GM19025 (cell line): ENCODE results near the gene CELSR1.

ENCODE experiments used
- ATAC-seq: cut with Tn5 transposase; IDR thresholded peaks from one replicate; pipeline ENCODE4 v1.9.1; 2021; ENCODE audit warnings: mild to moderate bottlenecking, low read depth, moderate library complexity; ENCODE audit not compliant: unreplicated experiment

Gene CELSR1

GRCh38 chr22:46450931-46451561 lies 86.4 kb downstream of the CELSR1 start:
- no peak for ATAC-seq

DNA sequence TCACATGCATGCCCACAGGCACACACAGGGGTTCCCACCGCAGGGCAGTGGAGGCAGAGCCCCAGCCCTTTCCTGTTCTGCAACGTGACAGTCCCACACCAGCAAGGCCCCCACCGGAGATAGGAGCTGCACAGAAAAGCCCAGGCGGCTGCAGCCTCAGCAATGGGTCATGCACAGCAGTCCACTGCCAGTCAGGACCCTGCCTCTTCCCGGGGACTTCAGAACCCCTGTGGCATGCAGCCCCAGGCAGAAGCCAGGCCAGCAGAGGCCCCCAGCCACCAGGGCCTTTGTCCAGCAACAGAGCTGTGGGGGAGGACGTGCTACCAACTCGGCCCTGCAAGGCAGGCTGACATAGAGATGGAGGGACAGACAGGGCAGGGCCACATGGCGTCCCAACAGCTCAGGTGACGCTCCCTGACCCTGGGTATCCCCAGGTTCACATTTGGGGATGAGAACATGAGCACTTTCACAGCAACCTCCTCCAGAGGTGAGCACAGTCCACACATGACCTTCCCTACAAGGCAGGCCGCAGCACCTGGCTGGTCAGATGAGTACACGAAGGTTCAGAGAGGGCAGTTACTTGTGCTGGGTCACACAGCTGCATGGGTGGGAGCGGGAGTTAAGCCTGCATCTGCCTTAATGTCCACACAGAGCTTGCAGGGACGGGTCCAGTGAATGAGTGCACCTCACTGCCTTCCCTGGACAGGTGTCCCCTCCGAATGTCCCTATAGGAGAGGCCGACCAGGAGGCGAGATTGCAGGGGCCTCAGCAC lies 87.3 kb downstream of the CELSR1 start:
- no peak for ATAC-seq

- ATAC-seq = no peak
Measured at GRCh38 chr22:46449116-46449691, 88.2 kb downstream of the CELSR1 start.

- ATAC-seq = no peak
Measured at GRCh38 chr22:46448333-46448732, 89.1 kb downstream of the CELSR1 start.

- no peak for ATAC-seq
Measured at GRCh38 chr22:46447906-46448305, 89.5 kb downstream of the CELSR1 start.

DNA sequence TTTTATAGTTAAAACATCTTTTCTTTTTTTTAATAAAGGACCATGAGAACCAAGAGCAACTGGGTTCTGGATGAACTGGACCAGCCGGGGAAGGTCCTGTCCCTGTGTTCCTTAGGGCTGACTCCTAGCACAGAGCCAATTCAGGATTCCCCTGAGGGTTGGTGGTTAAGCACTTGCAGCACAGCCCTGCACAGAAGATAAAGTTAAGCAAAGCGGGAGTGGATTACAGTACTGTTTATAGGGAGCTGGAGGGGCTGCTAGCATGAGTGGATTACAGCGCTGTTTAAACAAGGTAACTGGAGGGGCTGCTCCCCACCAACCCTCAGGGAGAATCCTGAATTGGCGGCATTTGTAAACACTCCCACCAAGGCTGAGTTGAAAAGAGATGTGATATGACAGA lies 90.6 kb downstream of the CELSR1 start:
- ATAC-seq = no peak

DNA sequence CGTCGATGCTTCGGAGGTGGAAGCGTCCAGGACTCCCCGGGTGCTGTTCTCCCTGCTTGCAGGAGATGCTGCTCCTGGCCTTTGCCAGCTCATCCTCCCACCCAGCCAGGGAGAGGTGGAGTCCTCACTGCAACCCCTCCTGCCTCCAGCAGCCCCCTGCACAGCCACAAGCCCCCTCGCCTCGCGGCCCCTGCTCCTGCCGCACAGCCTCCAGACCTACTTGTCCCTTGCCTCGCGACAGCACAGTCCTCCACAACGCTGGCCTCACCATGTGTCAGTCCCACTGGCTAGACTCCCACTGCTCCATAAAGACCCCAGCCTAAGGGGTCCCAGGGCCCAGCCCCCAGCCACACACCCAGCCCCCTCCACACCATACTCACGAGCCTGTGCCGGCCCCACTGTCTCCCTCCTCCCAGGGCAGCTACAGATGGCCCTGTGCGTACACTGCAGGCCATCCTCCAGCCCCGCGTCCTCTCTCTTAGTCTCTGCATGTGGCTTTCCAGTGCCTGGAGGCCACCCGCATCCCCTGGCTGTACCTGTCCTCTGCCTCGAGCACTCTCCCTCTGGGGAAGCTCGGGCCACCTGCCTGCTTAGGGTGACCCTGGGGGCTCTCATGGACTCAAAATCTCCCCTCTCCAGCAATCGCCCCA lies 91.5 kb downstream of the CELSR1 start:
- no peak for ATAC-seq

- no peak for ATAC-seq
Measured at GRCh38 chr22:46444390-46444854, 93.0 kb downstream of the CELSR1 start.

DNA sequence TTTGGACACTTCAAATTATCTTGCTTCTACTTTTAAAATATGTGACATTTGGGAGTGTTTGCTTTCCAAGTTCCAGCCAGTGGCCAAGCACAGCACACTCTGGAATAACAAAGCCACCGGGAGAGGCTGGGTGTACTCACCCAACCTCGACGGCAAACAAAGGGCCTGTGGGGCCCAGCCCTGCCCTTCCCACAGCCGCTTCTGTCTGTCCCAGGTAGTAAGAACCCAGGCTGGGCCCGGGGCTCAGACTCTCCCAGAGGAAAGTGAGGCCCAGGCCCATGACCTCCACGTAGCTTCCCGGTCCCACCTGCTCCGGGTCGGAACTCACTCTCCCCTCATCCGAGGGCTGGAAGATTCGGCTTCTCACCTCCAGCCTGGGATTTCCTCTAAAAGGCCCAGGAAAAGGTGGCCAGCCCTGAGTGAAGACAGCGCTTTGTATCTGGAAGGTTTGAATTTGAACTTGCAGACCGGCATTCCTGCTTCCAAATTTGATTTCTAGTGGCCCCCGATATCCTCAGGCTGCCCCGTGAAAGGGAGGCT lies 93.5 kb downstream of the CELSR1 start:
- ATAC-seq = no peak

DNA sequence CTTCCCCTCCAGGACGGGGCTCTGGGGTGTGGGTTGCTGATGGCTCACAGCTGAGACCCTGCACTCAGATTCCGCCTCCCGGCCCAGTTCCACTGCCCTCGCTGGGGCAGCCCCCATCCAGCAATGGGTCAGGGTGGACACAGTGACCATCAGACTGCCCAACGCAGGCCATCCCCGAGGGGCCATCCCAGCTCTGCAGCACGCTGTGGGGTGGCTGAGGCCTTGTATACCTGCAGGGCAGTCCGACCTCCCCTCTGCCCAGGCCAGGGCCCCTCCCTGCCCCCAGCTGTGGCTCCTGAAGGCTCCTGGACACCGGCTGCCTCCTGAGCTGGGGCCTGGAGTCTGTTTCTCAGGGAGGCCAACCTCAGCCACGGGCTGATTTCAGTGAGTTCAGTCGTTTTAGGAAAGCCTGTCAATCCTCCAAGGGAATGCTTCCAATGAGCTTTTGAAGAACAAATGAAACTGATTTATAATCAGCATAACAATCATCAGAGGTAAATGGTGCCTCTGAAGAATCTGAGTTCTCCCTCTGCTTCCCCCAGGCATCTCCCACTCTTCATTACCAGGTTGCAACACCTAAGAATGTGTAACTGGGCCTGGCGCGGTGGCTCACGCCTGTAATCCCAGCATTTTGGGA lies 95.1 kb downstream of the CELSR1 start:
- ATAC-seq = no peak

GRCh38 chr22:46439576-46440465 lies 97.6 kb downstream of the CELSR1 start:
- ATAC-seq = no peak

GRCh38 chr22:46439111-46439510 lies 98.3 kb downstream of the CELSR1 start:
- ATAC-seq = no peak

DNA sequence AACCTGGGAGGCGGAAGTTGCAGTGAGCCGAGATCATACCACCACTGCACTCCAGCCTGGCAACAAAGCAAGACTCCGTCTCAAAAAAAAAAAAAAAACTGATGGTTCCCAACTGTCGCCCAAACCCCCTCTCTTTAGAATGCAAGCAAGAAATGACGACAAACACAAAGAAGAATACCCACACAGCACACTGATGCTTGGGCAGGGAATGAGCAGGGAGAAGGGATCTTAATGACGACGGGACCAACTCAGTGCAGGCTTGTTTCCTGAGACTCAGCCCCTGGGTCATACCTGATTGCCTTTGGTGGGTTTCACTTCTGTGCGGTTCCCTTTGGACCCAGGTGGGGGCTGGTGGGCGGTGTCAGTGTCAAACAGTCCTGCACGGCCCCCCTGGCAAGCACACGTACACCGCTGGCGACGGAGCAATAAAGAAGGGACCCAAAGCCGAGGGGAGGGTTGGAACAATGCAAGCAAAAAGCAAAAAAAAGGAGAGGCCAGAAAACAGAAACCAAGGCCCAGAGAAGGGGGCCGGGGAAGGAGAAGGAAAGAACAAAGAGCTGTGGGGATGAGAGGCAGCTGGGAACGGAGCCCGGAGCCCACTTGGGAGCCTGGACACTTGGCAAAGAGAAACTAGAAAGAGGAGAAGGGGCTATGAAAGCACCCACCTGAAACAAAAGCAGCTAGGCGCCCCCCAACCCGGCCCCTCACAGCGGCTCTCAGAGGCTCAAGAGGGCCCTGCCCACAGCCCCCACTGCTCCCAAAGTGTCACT lies 99.6 kb downstream of the CELSR1 start:
- no peak for ATAC-seq

DNA sequence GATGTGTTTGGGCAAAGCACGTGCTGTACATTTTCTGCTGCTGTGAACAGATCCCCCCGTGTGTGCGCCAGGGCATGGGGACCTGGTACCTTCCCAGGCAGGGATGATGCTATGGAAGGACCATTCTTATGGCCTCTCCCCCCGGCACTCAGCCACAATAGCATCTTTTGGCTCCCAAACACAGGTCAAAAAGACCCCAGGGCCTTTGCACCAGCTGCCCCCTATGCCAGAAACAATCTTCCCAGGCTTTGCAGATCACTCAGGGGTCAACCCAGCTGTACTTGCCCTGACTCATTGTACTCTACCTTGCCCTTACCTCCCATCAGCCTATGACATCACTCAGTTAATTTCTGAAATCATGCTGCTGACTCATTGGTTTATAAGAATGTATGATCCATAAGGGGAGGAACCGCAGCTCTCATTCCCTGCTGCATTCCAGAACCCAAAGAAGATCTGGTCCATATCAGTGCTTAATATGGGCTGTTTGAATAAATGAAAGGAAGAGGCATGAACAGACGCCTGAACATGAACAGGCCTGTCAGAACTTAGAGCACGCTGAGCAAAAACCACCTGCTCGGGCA lies 100.7 kb downstream of the CELSR1 start:
- no peak for ATAC-seq

DNA sequence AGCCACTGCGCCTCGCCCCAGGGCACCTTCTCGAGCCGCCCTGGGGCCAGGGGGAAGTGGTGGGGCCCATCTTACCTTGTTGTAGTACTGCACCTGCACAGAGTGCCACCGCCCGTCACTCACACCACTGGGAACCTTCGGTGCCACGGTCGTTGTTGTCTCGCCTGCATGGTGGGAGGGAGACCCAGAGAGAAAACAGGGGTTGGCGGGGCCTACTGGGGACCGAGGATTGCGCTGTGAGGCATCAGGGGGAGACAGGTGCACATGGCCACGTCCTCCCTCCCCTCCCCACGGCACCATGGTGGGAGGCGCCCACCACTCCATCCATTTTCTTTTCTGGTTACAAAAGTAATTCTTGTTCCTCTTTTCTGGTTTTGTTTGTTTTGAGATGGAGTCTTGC lies 104.1 kb downstream of the CELSR1 start:
- ATAC-seq = no peak

DNA sequence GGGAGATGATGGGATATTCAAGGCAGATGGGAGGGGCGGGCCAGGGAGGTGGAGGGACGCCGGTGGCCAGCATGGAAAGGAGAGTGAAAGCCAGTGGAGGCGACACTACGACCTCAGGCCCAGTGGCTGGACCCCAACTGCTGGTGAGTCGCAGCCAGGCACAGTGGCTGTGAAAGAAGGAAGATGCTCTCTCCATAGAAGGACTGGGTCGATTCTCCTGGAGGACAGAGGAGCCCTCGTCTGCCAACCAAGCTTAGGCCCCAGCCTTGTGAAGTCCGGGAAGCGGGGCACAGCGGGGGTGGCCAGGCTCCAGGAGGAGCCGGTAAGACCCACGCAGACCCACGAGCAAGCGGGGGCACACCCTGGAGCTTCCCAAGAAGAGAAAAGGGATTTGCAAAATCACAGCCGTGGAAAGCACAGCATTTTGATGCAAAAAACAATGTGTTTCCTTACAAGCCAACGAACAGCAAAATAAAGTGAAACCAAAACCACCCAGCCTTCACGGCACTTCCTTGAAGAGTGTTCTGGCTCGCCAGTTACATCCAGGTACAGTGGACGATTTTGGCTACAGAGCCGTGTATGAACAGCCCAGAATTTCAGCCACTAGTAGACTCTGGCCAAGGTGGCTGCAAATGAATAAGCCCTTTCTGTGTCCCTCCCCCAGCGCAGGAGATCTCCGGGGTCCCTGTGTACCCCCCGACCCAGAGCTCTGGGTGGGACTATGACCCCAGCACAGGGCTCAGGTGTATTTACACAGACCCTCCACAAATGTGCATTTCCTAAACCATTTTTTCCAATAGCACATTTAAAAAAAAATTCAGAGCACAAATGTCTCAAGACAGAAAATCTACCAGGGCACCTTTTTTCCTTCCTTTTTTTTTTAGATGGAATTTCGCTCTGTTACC lies 105.0 kb downstream of the CELSR1 start:
- ATAC-seq = no peak
